Measurements from ENCODE around the gene ZC3H13. TPM values are rescaled to one million over a fixed set of nuclear protein-coding genes. Genes with fewer than 3 reads are reported as not detected.

The ZC3H13 gene
- total and polyA plus RNA-seq, 2 of the 4 experiments (the other 2 are of a cell fraction): 7.7 to 10.8 TPM

DNA sequence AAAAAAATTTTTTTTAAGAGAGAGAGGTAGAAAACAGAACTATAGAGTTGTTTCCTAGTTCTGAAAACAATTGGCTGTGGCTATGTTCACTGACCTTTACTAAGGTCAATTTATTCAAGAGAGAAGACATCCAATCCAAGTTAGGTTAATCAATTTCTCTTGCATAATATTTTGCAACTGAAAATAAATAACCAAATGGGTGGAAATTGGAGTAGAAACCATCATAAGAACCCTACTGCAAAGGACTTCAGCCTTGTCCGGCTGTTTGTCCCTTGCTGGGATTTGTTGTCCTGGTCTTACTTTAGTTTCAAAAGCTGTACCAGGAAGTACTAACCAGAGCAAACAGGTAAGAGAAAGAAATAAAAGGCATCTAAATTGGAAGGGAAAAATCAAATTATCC is 23.3 kb upstream of the ZC3H13 start:
- Histone ChIP-seq H4K5ac (ENCODE audit: low read depth, low read length) (no peak overlapping the region), H3K23ac (ENCODE audit: low read depth, low read length) (no peak overlapping the region), H3K9me3 (ENCODE audit: control insufficient read depth, insufficient read depth, low read length) (no peaks in the 10 kb centered on the region), H2AK9ac (replicated peaks; ENCODE audit: low read depth, low read length, poor library complexity) (no peak overlapping the region), H3K14ac (replicated peaks; ENCODE audit: low read depth, low read length) (no peak overlapping the region), H2BK5ac (ENCODE audit: low read depth, low read length, poor library complexity, severe bottlenecking) (no peak overlapping the region), H3K18ac (ENCODE audit: low read depth, low read length) (no peak overlapping the region), H2BK20ac (ENCODE audit: low read depth, low read length) (no peak overlapping the region), H3K56ac (ENCODE audit: extremely low read depth, insufficient read depth, low read length) (no peak overlapping the region), H4K91ac (ENCODE audit: insufficient read depth, low read depth, low read length) (no peak overlapping the region), H3K79me1 (ENCODE audit: low read depth in 1 of 2, low read length in 2 of 2) (no peaks in the 10 kb centered on the region), H3K27me3 (ENCODE audit: control insufficient read depth, insufficient read depth, low read length) (no peaks in the 10 kb centered on the region), H3K36me3 (ENCODE audit: control insufficient read depth, insufficient read depth, low read length) (no peaks in the 10 kb centered on the region), H3K9me1 (ENCODE audit: insufficient read depth, low read length) (no peaks in the 10 kb centered on the region), H3K4ac (ENCODE audit: low read depth, low read length) (no peak overlapping the region), H2BK120ac (ENCODE audit: low read depth, low read length) (no peak overlapping the region), H2AK5ac (ENCODE audit: low read depth, low read length) (no peak overlapping the region), H3K9ac (ENCODE audit: low read depth, low read length) (no peak overlapping the region), H4K8ac (ENCODE audit: low read depth in 2 of 2, low read length in 2 of 2) (no peak overlapping the region), H2BK15ac (ENCODE audit: low read depth, low read length) (no peak overlapping the region), H2AFZ (replicated peaks; ENCODE audit: low read length, poor library complexity) (no peak overlapping the region), H3K4me1 (ENCODE audit: control insufficient read depth, insufficient read depth, low read length) (no peaks in the 10 kb centered on the region), H3K27ac (ENCODE audit: insufficient read depth, low read length) (no peak overlapping the region), H4K20me1 (ENCODE audit: insufficient read depth, low read length) (no peaks in the 10 kb centered on the region), H3K4me2 (ENCODE audit: low read depth, low read length) (no peak overlapping the region), H3K4me3 (ENCODE audit: insufficient read depth, low read depth, low read length) (no peak overlapping the region)
- intact Hi-C loops (cut with micrococcal nuclease) (no loop called here), in situ Hi-C loops (cut with MboI; ENCODE audit: low sequenced_read_pairs) (no loop called here), dilution Hi-C loops (cut with HindIII; ENCODE audit: low sequenced_read_pairs, unreplicated experiment) (no loop called here)
- ChIA-PET CTCF (interaction anchor here (0.6 kb wide), 1 partner anchor 268 kb away, joined by 3 read pairs; no protein-coding TSS in a partner anchor), POLR2A (ENCODE audit: unreplicated experiment) (no interaction called here)
- ATAC-seq (ENCODE audit: low read depth) (no peak), DNase-seq (no peak)
- BruUV-seq (replicated peaks): no TSS peak
- no CpG with 5 or more reads among the region's 1 CpG for WGBS, 2 experiments (ENCODE audit: extremely low coverage in 2 of 2, insufficient read length in 1 of 2)
- TF ChIP-seq RFX5 (IDR thresholded peaks at IDR 0.05; ENCODE audit: low read depth, low read length): no peak
- no peak for TF ChIP-seq RAD21 (IDR thresholded peaks at IDR 0.05; ENCODE audit: low read length)
- TF ChIP-seq POLR2A (IDR thresholded peaks at IDR 0.05; ENCODE audit: low read depth, low read length): no peak
- TF ChIP-seq NFE2L2 (IDR thresholded peaks at IDR 0.05; ENCODE audit: low read depth, low read length): no peak
- TF ChIP-seq, protein P1, sequence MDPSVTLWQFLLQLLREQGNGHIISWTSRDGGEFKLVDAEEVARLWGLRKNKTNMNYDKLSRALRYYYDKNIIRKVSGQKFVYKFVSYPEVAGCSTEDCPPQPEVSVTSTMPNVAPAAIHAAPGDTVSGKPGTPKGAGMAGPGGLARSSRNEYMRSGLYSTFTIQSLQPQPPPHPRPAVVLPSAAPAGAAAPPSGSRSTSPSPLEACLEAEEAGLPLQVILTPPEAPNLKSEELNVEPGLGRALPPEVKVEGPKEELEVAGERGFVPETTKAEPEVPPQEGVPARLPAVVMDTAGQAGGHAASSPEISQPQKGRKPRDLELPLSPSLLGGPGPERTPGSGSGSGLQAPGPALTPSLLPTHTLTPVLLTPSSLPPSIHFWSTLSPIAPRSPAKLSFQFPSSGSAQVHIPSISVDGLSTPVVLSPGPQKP (IDR thresholded peaks at IDR 0.05; ENCODE audit: borderline replicate concordance, low read depth, low read length): no peak
- no peak for TF ChIP-seq BHLHE40 (IDR thresholded peaks at IDR 0.05; ENCODE audit: low read depth, low read length)
- no peak for TF ChIP-seq MXI1 (IDR thresholded peaks at IDR 0.05; ENCODE audit: borderline replicate concordance, low read depth, low read length)
- no peak for TF ChIP-seq CEBPB (IDR thresholded peaks at IDR 0.05; ENCODE audit: low read depth, low read length)
- TF ChIP-seq CHD1 (IDR thresholded peaks at IDR 0.05; ENCODE audit: low read depth, low read length): no peak
- no peak for TF ChIP-seq MAFK (IDR thresholded peaks at IDR 0.05; ENCODE audit: low read depth, low read length)
- TF ChIP-seq, protein P2, sequence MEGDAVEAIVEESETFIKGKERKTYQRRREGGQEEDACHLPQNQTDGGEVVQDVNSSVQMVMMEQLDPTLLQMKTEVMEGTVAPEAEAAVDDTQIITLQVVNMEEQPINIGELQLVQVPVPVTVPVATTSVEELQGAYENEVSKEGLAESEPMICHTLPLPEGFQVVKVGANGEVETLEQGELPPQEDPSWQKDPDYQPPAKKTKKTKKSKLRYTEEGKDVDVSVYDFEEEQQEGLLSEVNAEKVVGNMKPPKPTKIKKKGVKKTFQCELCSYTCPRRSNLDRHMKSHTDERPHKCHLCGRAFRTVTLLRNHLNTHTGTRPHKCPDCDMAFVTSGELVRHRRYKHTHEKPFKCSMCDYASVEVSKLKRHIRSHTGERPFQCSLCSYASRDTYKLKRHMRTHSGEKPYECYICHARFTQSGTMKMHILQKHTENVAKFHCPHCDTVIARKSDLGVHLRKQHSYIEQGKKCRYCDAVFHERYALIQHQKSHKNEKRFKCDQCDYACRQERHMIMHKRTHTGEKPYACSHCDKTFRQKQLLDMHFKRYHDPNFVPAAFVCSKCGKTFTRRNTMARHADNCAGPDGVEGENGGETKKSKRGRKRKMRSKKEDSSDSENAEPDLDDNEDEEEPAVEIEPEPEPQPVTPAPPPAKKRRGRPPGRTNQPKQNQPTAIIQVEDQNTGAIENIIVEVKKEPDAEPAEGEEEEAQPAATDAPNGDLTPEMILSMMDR (conservative IDR thresholded peaks at IDR 0.05; ENCODE audit: low read depth, low read length): no peak
- TF ChIP-seq RCOR1 (IDR thresholded peaks at IDR 0.05; ENCODE audit: insufficient replicate concordance, low read length): no peak
- TF ChIP-seq SMC3 (IDR thresholded peaks at IDR 0.05; ENCODE audit: low read depth, low read length): no peak
- TF ChIP-seq FOS (IDR thresholded peaks at IDR 0.05; ENCODE audit: low read depth, low read length): no peak
- TF ChIP-seq, protein P3, sequence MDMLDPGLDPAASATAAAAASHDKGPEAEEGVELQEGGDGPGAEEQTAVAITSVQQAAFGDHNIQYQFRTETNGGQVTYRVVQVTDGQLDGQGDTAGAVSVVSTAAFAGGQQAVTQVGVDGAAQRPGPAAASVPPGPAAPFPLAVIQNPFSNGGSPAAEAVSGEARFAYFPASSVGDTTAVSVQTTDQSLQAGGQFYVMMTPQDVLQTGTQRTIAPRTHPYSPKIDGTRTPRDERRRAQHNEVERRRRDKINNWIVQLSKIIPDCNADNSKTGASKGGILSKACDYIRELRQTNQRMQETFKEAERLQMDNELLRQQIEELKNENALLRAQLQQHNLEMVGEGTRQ (IDR thresholded peaks at IDR 0.05; ENCODE audit: low read depth, low read length): no peak
- no peak for TF ChIP-seq MAZ (IDR thresholded peaks at IDR 0.05; ENCODE audit: borderline replicate concordance, low read depth, low read length)

Data from IMR-90 (cell line).